ENCODE measurements around the gene SOBP. TPM values are rescaled to one million over a fixed set of nuclear protein-coding genes. Genes with fewer than 3 reads are reported as not detected.

Gene SOBP
- total and polyA plus RNA-seq, 2 donors (not counting 1 experiment from before 2014, with no cell fraction given) = 0.82 to 1.5 TPM

DNA sequence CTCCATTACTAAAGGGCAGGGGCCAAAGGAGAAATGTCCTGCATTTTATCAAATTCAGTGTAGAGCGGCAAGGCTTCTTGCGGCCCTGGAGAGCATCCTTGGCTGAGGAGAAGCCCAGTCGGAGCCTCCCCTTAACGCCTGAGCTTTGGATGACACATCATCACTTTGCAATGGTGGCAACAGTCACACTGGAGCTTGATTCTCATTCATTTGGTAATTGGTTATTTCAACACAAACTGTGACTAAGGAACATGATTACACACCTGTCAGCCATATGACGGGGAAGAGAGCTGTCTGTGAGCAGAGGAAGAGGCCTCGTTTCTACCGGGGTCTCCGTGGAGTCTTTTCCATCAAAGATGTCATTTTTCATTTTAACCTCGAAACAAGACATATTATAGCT, 81.4 kb downstream of the SOBP start:
- POLR2A ChIA-PET = no interaction called here
- H4K20me1 ChIP-seq (ENCODE audit: control insufficient read depth, insufficient read depth, low read length, poor library complexity, severe bottlenecking) = no peaks in the 10 kb centered on the region

DNA sequence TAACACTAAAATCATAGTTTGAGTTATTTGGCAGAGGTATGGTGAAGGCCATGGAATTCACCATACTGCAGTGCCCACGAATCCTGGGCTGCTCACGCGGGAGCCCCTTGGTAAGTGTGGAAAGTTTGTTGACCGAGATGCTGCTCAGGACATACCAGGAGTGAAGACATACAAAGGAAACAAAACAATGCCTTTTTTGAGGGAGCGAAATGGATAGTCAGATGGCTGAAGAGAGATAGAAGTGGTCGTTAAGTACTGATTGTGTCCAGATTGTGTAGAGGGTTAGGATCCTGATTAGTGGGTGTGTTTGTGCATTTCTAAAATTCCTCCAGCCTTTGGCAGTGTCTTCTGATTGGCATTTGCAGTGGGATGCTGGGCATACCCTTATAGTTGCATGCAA, 83.0 kb downstream of the SOBP start:
- Histone ChIP-seq H3K27ac (ENCODE audit: low read length in 2 of 2) (no peak overlapping the region), H3K79me2 (ENCODE audit: control insufficient read depth, insufficient read depth, low read length) (no peaks in the 10 kb centered on the region), H3K9me3 (ENCODE audit: control extremely low read depth in 1 of 3, control insufficient read depth in 2 of 3, insufficient read depth in 1 of 3, low read length in 2 of 3) (no peaks in the 10 kb centered on the region), H3K4me3 (ENCODE audit: control extremely low read depth in 1 of 5, extremely low read depth in 1 of 5, insufficient read depth in 1 of 5, low read depth in 2 of 5, low read length in 4 of 5) (no peak overlapping the region), H4K20me1 (ENCODE audit: control insufficient read depth, insufficient read depth, low read length, poor library complexity, severe bottlenecking) (no peaks in the 10 kb centered on the region), H3K4me2 (replicated peaks; ENCODE audit: low read depth, low read length, poor library complexity, severe bottlenecking) (no peak overlapping the region), H3K4me1 (ENCODE audit: control insufficient read depth in 2 of 2, insufficient read depth in 2 of 2, low read length in 2 of 2) (peaks cover 0 to 4% of the 10 kb centered on the region in 2 donors), H2AFZ (ENCODE audit: insufficient read depth, low read depth, low read length, poor library complexity, severe bottlenecking) (no peak overlapping the region), H3K36me3 (replicated peaks in 1 of 2; ENCODE audit: control extremely low read depth in 1 of 2, control insufficient read depth in 1 of 2, extremely low read depth in 1 of 2, insufficient read depth in 2 of 2, low read length in 1 of 2) (no peaks in the 10 kb centered on the region), H3K9ac (ENCODE audit: low read length) (no peak overlapping the region), H3K27me3 (replicated peaks in 1 of 4; ENCODE audit: control extremely low read depth in 1 of 4, control insufficient read depth in 3 of 4, insufficient read depth in 4 of 4, low read length in 3 of 4) (peaks cover 0 to 9% (median 0%) of the 10 kb centered on the region in 4 experiments)
- ChIA-PET POLR2A (no interaction called here), CTCF (no interaction called here)
- H3K9me3 Mint-ChIP-seq (ENCODE audit: insufficient read depth) = no peaks in the 10 kb centered on the region
- intact Hi-C loops (cut with micrococcal nuclease) = no loop called here
- TF ChIP-seq EZH2 (IDR thresholded peaks at IDR 0.05; ENCODE audit: borderline replicate concordance, insufficient read depth, low read depth, low read length, poor library complexity, severe bottlenecking) = no peak
- TF ChIP-seq, protein P1, sequence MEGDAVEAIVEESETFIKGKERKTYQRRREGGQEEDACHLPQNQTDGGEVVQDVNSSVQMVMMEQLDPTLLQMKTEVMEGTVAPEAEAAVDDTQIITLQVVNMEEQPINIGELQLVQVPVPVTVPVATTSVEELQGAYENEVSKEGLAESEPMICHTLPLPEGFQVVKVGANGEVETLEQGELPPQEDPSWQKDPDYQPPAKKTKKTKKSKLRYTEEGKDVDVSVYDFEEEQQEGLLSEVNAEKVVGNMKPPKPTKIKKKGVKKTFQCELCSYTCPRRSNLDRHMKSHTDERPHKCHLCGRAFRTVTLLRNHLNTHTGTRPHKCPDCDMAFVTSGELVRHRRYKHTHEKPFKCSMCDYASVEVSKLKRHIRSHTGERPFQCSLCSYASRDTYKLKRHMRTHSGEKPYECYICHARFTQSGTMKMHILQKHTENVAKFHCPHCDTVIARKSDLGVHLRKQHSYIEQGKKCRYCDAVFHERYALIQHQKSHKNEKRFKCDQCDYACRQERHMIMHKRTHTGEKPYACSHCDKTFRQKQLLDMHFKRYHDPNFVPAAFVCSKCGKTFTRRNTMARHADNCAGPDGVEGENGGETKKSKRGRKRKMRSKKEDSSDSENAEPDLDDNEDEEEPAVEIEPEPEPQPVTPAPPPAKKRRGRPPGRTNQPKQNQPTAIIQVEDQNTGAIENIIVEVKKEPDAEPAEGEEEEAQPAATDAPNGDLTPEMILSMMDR (IDR thresholded peaks at IDR 0.05) = no peak
- H3K4me1 Mint-ChIP-seq = peaks cover 3% of the 10 kb centered on the region
- H3K4me3 Mint-ChIP-seq = no peak overlapping the region
- 89% methylated on average over 5 of the region's 6 CpGs for WGBS (ENCODE audit: insufficient coverage)
- H3K27me3 Mint-ChIP-seq = peaks cover 4% of the 10 kb centered on the region
- H3K27ac Mint-ChIP-seq = no peak overlapping the region
- no peak for ATAC-seq (ENCODE audit: low read depth)
- no peak for DNase-seq

More for the DNA sequence above, 81.4 kb downstream of the SOBP start:
- intact Hi-C loops (cut with micrococcal nuclease) = no loop called here
- Histone ChIP-seq H3K79me2 (ENCODE audit: control insufficient read depth, insufficient read depth, low read length) (no peaks in the 10 kb centered on the region), H3K27ac (ENCODE audit: low read length in 2 of 2) (no peak overlapping the region), H3K4me1 (ENCODE audit: control insufficient read depth in 2 of 2, insufficient read depth in 2 of 2, low read length in 2 of 2) (peaks cover 0 to 4% of the 10 kb centered on the region in 2 donors), H3K4me2 (replicated peaks; ENCODE audit: low read depth, low read length, poor library complexity, severe bottlenecking) (no peak overlapping the region), H3K27me3 (replicated peaks in 1 of 4; ENCODE audit: control extremely low read depth in 1 of 4, control insufficient read depth in 3 of 4, insufficient read depth in 4 of 4, low read length in 3 of 4) (peaks cover 0 to 9% (median 0%) of the 10 kb centered on the region in 4 experiments), H3K9me3 (ENCODE audit: control extremely low read depth in 1 of 3, control insufficient read depth in 2 of 3, insufficient read depth in 1 of 3, low read length in 2 of 3) (no peaks in the 10 kb centered on the region), H2AFZ (ENCODE audit: insufficient read depth, low read depth, low read length, poor library complexity, severe bottlenecking) (no peak overlapping the region), H3K9ac (ENCODE audit: low read length) (no peak overlapping the region), H3K4me3 (ENCODE audit: control extremely low read depth in 1 of 5, extremely low read depth in 1 of 5, insufficient read depth in 1 of 5, low read depth in 2 of 5, low read length in 4 of 5) (no peak overlapping the region), H3K36me3 (replicated peaks in 1 of 2; ENCODE audit: control extremely low read depth in 1 of 2, control insufficient read depth in 1 of 2, extremely low read depth in 1 of 2, insufficient read depth in 2 of 2, low read length in 1 of 2) (no peaks in the 10 kb centered on the region)
- WGBS (ENCODE audit: insufficient coverage) = 98% methylated on average over 5 of the region's 9 CpGs
- Mint-ChIP-seq H3K27me3 (peaks cover 13% of the 10 kb centered on the region), H3K9me3 (ENCODE audit: insufficient read depth) (no peaks in the 10 kb centered on the region), H3K27ac (no peak overlapping the region), H3K4me3 (no peak overlapping the region), H3K4me1 (peaks cover 3% of the 10 kb centered on the region)
- no peak for DNase-seq
- TF ChIP-seq, protein P1 (IDR thresholded peaks at IDR 0.05) = no peak
- no peak for TF ChIP-seq EZH2 (IDR thresholded peaks at IDR 0.05; ENCODE audit: borderline replicate concordance, insufficient read depth, low read depth, low read length, poor library complexity, severe bottlenecking)
- ATAC-seq (ENCODE audit: low read depth) = no peak
- CTCF ChIA-PET = interaction anchor here (0.7 kb wide), 1 partner anchor 17 kb away, joined by 3 read pairs; no protein-coding TSS in a partner anchor
